Neural crest cell (in vitro differentiated cells): ENCODE data around the gene SERPINI2. TPM values are rescaled to one million over a fixed set of nuclear protein-coding genes. Genes with fewer than 3 reads are reported as not detected.

ENCODE experiments used
- DNase-seq: peaks from one replicate; pipeline ENCODE4 v3.0.0; 2021; ENCODE audit warnings: low read depth, mixed read lengths, low spot score
- H3K27ac Mint-ChIP-seq: one replicate; pipeline ENCODE4 v1.8.0; 2021; ENCODE audit warnings: mild to moderate bottlenecking, mixed read lengths; ENCODE audit not compliant: unreplicated experiment
- H3K27me3 Mint-ChIP-seq: 2 replicates; pipeline ENCODE4 v1.8.0; 2021; ENCODE audit warnings: low read depth, mild to moderate bottlenecking, mixed read lengths
- H3K36me3 Mint-ChIP-seq: 2 replicates; pipeline ENCODE4 v1.8.0; 2021; ENCODE audit warnings: low read depth, mild to moderate bottlenecking, mixed read lengths
- H3K4me1 Mint-ChIP-seq: 2 replicates; pipeline ENCODE4 v1.8.0; 2021; ENCODE audit warnings: mixed read lengths
- H3K4me3 Mint-ChIP-seq: one replicate; pipeline ENCODE4 v1.8.0; 2021; ENCODE audit warnings: mild to moderate bottlenecking, mixed read lengths
- H3K9me3 Mint-ChIP-seq: 2 replicates; pipeline ENCODE4 v1.8.0; 2021; ENCODE audit warnings: mixed read lengths
- total RNA-seq: library from RNA; stranded (reverse); gene quantifications from 2 replicates; pipeline ENCODE4 v1.2.1, GENCODE V29; 2021
- TF ChIP-seq, protein P1 (sequence below): fragments of 200-600 bp; sonication (generic); conservative IDR thresholded peaks from 2 replicates; pipeline ENCODE4 v1.5.0; 2021; ENCODE audit warnings: antibody characterized with exemption, mild to moderate bottlenecking

SERPINI2 gene
- total RNA-seq, 1 donor from 2014 or later = 0.56 TPM

DNA sequence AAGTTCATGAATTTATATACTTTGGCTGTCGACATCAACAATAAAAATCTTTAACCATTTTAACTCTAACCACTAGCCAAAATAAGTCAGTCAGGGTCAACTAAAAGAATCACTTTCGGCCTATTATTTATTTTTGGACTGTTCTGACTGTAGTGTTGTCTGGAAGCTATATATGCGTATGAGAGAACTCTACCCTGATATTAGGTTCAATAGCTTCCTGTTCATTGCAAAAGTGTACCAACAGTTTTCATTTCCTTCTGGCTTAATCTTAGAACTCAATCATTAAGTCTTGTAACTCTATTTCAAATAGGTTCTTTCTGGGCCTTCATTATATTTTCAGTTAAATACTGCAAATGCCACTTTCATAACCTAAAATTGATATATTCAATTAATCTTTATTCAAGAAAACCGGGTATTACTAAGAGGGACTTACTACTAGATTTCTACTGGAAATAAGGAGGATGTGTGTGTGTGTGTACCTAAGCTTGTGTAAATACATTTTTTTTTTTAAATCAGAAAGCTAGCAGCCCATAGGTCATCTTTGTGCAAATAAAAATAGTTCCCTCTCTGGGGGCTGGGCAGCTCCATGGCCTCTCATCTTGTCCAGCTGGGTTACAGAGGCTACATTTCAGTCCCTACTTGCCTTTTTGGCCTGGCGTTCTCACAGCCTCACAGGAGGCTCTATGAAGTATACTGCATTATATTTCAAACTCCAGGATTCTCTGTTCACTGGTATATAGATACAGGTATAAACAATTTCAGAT, 5.8 kb downstream of the SERPINI2 start:
- Mint-ChIP-seq H3K4me3 (no peak overlapping the region), H3K4me1 (no peaks in the 10 kb centered on the region), H3K9me3 (no peaks in the 10 kb centered on the region), H3K36me3 (no peaks in the 10 kb centered on the region), H3K27ac (no peak overlapping the region), H3K27me3 (no peaks in the 10 kb centered on the region)
- TF ChIP-seq, protein P1, sequence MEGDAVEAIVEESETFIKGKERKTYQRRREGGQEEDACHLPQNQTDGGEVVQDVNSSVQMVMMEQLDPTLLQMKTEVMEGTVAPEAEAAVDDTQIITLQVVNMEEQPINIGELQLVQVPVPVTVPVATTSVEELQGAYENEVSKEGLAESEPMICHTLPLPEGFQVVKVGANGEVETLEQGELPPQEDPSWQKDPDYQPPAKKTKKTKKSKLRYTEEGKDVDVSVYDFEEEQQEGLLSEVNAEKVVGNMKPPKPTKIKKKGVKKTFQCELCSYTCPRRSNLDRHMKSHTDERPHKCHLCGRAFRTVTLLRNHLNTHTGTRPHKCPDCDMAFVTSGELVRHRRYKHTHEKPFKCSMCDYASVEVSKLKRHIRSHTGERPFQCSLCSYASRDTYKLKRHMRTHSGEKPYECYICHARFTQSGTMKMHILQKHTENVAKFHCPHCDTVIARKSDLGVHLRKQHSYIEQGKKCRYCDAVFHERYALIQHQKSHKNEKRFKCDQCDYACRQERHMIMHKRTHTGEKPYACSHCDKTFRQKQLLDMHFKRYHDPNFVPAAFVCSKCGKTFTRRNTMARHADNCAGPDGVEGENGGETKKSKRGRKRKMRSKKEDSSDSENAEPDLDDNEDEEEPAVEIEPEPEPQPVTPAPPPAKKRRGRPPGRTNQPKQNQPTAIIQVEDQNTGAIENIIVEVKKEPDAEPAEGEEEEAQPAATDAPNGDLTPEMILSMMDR = no peak
- DNase-seq = no peak

DNA sequence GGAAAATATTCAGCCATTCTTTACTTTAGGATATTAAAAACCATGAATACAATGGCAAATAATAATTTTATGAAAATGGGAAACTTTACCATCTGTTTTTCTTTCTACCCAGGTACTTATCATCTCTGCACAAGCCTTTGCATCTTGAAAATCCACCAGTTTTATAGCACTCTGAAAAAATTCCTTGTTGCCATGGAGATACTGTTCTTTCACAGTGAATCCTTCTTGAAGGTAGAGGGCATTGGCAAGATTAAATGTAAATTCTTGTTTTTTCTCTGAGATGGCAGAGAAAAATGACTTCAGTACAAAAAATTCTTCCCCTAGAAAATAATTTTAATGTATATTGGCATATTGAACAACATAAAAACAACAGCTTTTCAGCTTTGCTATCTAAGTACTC, 6.9 kb downstream of the SERPINI2 start:
- H3K4me1 Mint-ChIP-seq = no peaks in the 10 kb centered on the region
- no peak for DNase-seq

DNA sequence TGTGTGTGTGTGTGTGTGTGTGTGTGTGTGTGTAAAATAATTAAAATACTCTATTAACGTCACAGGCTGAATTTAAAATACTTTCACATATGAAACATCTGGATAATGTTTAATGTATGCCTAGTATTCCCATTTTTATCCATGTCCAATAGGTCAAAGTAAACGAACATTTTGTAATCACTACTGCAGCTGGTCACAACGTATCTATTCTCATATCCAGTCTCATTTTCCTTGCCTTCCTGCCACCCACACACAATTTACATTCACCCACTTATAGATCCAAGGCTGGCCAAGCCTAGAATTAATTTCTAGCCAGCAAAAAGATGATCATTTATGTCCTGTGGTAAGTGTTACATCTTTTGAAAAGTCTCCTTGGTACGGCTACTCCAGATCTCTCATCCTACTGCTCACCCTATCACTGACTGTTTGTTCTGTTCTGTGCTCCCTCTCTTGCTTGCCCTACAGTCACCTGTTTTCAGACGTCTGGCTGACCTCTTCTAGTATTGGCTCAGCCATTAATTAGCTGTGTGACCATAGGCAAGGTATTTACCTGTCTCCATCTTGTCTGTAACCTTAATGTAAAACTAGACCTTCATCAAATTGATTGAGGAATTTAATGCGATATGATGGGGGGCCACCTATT, 17.6 kb downstream of the SERPINI2 start:
- TF ChIP-seq, protein P1 = no peak
- H3K36me3 Mint-ChIP-seq = no peaks in the 10 kb centered on the region
- H3K4me1 Mint-ChIP-seq = no peaks in the 10 kb centered on the region
- H3K27me3 Mint-ChIP-seq = no peaks in the 10 kb centered on the region
- no peak overlapping the region for H3K4me3 Mint-ChIP-seq
- DNase-seq = no peak
- no peaks in the 10 kb centered on the region for H3K9me3 Mint-ChIP-seq
- H3K27ac Mint-ChIP-seq = no peak overlapping the region

More for the DNA sequence above, 6.9 kb downstream of the SERPINI2 start:
- Mint-ChIP-seq H3K27ac (no peak overlapping the region), H3K9me3 (no peaks in the 10 kb centered on the region), H3K4me3 (no peak overlapping the region), H3K36me3 (no peaks in the 10 kb centered on the region), H3K27me3 (no peaks in the 10 kb centered on the region)
- TF ChIP-seq, protein P1 = no peak

DNA sequence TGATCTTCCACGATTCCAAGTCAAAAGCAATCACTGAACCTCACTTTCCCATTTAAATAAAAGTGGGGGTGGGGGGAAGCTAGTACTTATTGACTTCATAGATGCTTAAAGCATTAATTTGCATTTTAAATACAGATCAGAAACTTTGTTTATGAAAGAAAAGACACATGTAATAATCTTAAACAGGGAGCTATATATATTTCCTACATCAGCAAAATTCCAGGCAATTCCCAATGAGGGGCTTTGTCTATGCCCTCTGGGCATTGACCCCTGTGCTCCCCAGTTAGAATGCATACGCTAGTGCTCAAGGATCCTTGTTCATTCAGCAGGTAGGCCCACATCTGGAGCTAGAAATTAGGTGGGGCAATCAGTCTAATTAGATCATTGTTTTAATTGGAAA, 20.0 kb downstream of the SERPINI2 start:
- TF ChIP-seq, protein P1 = no peak
- DNase-seq = no peak
- H3K36me3 Mint-ChIP-seq = no peaks in the 10 kb centered on the region
- H3K4me3 Mint-ChIP-seq = no peak overlapping the region
- H3K27ac Mint-ChIP-seq = no peak overlapping the region
- H3K27me3 Mint-ChIP-seq = no peaks in the 10 kb centered on the region
- no peaks in the 10 kb centered on the region for H3K9me3 Mint-ChIP-seq
- no peaks in the 10 kb centered on the region for H3K4me1 Mint-ChIP-seq

DNA sequence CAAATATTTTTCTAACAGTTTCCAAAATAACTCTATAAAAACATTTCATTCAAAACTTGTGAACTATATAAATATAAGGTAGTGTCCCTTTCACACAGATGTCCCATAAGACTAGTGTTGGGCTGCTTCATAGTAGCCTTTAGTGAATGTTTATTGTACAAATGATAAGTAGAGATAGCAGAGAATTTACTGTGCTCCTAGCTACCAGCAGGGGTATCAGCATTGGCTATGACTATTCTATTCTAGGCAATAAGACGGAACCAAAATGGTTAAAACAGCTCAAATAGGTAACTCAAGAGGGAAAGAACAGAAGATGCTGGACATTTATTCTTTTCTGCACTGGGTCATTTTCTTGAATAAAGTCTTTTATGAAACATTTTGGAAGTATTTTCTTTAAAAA, 22.6 kb downstream of the SERPINI2 start:
- no peak for DNase-seq
- Mint-ChIP-seq H3K9me3 (no peaks in the 10 kb centered on the region), H3K27ac (no peak overlapping the region), H3K4me3 (no peak overlapping the region), H3K4me1 (no peaks in the 10 kb centered on the region), H3K27me3 (no peaks in the 10 kb centered on the region), H3K36me3 (no peaks in the 10 kb centered on the region)
- TF ChIP-seq, protein P1 = peak; percentile 16
